OCI-LY7 (cell line): ENCODE results near the gene IRF7.
"Not testable (repeated sequence)": the region's sequence is repeated elsewhere in the genome, so short reads cannot be mapped to it uniquely, and the experiment has no call there.

Experiments
- EZH2phosphoT487 ChIP-seq: fragments of 200-600 bp; sonication (generic); IDR thresholded peaks from 2 replicates; pipeline ENCODE4 v1.6.1; 2018; ENCODE audit warnings: low read depth, borderline replicate concordance, mild to moderate bottlenecking, mixed run types, antibody characterized with exemption, low read length, moderate library complexity, mixed read lengths
- TF ChIP-seq, protein P1 (sequence below): fragments of 200-600 bp; sonication (generic); conservative IDR thresholded peaks from 2 replicates; pipeline ENCODE4 v1.5.1; 2014; ENCODE audit warnings: mild to moderate bottlenecking, antibody characterized with exemption, low read length, moderate library complexity, mixed read lengths

DNA sequence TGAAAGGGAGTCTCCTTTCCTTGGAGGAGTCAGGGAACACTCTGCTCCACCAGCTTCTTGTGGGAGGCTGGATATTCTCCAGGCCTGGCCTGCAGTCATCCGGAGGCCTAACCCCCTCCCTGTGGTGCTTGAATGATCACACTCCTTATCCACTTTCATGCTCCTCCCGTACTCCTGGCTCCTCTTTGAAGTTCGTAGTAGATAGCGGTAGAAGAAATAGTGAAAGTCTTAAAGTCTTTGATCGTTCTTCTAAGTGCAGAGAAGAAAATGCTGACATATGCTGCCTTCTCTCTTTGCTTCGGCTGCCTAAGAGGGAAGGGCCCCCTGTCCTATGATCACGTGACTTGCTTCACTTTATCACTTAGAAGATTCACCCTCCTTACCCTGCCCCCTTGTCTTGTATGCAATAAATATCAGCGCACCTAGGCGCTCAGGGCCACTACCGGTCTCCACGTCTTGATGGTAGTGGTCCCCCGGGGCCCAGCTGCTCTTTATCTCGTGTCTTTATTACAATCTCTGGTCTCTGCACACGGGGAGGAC lies 41.6 kb downstream of the IRF7 start:
- TF ChIP-seq EZH2phosphoT487: not testable (repeated sequence)
- TF ChIP-seq, protein P1, sequence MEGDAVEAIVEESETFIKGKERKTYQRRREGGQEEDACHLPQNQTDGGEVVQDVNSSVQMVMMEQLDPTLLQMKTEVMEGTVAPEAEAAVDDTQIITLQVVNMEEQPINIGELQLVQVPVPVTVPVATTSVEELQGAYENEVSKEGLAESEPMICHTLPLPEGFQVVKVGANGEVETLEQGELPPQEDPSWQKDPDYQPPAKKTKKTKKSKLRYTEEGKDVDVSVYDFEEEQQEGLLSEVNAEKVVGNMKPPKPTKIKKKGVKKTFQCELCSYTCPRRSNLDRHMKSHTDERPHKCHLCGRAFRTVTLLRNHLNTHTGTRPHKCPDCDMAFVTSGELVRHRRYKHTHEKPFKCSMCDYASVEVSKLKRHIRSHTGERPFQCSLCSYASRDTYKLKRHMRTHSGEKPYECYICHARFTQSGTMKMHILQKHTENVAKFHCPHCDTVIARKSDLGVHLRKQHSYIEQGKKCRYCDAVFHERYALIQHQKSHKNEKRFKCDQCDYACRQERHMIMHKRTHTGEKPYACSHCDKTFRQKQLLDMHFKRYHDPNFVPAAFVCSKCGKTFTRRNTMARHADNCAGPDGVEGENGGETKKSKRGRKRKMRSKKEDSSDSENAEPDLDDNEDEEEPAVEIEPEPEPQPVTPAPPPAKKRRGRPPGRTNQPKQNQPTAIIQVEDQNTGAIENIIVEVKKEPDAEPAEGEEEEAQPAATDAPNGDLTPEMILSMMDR: not testable (repeated sequence)
